HEK293 (cell line): ENCODE measurements around the gene AP1S1.
A peak's percentile ranks its signal among the peaks of the same experiment; 100 is the strongest.

ENCODE experiments used
- CTCF ChIA-PET: fragments of 350-600 bp; formaldehyde crosslinking; extraction: SDS; loops from one replicate; lab custom pipeline; 2021; ENCODE audit warnings: antibody characterized with exemption; lab: Yijun Ruan, JAX
- POLR2A ChIA-PET: fragments of 300-600 bp; formaldehyde crosslinking; extraction: SDS; loops from one replicate; lab custom pipeline; 2020; ENCODE audit warnings: antibody characterized with exemption, inconsistent platforms; lab: Yijun Ruan, JAX
- H3K27ac ChIP-seq: fragments of 200-500 bp; sonication (Bioruptor generic); 2 replicates; pipeline ENCODE4 v1.5.1; 2014; ENCODE audit warnings: low read depth, low read length, control low read depth, inconsistent platforms; ENCODE audit errors: extremely low read depth
- H3K36me3 ChIP-seq, 2 experiments: fragments of 200-500 bp in 1 of 2; sonication (Bioruptor generic) in 1 of 2; 1 replicate in 1 of 2; 2 replicates in 1 of 2; pipeline ENCODE4 v1.5.1; 2014 to 2017; ENCODE audit warnings: inconsistent platforms in 2 of 2, low read length in 2 of 2; ENCODE audit not compliant: control insufficient read depth in 2 of 2, insufficient read depth in 1 of 2
- H3K4me1 ChIP-seq: fragments of 200-500 bp; sonication (Bioruptor generic); 2 replicates; pipeline ENCODE4 v1.5.1; 2014; ENCODE audit warnings: mild to moderate bottlenecking, low read length, inconsistent platforms; ENCODE audit not compliant: control insufficient read depth, insufficient read depth
- H3K4me3 ChIP-seq: 2 replicates; pipeline ENCODE4 v1.5.1; 2011; ENCODE audit warnings: low read depth, mild to moderate bottlenecking, control low read depth, low read length, moderate library complexity
- H3K9me3 ChIP-seq: fragments of 200-500 bp; sonication (Bioruptor generic); 2 replicates; pipeline ENCODE4 v1.5.1; 2014; ENCODE audit warnings: low read depth, low read length, inconsistent platforms; ENCODE audit not compliant: control insufficient read depth, insufficient read depth
- BCL11A ChIP-seq: fragments of 450-650 bp; formaldehyde crosslinking; IDR thresholded peaks from 2 replicates; pipeline ENCODE4 v1.5.1; 2016; ENCODE audit warnings: low read depth, missing biosample characterization, missing genetic modification characterization
- BCL11B ChIP-seq: fragments of 450-650 bp; formaldehyde crosslinking; IDR thresholded peaks from 2 replicates; pipeline ENCODE4 v1.5.1; 2016; ENCODE audit warnings: low read depth, missing biosample characterization, missing genetic modification characterization
- HIC1 ChIP-seq: fragments of 450-650 bp; formaldehyde crosslinking; IDR thresholded peaks from 2 replicates; pipeline ENCODE4 v1.5.1; 2016; ENCODE audit warnings: missing biosample characterization, missing genetic modification characterization
- HOXC10 ChIP-seq: sonication (generic); formaldehyde crosslinking; IDR thresholded peaks from 2 replicates; pipeline ENCODE4 v1.8.1; 2023; ENCODE audit warnings: mild to moderate bottlenecking, missing genetic modification reagents
- IKZF3 ChIP-seq: fragments of 450-650 bp; IDR thresholded peaks from 2 replicates; pipeline ENCODE4 v1.5.0; 2018; ENCODE audit warnings: missing biosample characterization, mild to moderate bottlenecking, missing genetic modification characterization, moderate library complexity
- KLF7 ChIP-seq: fragments of 450-650 bp; formaldehyde crosslinking; IDR thresholded peaks from 2 replicates; pipeline ENCODE4 v1.5.1; 2016; ENCODE audit warnings: missing biosample characterization, missing genetic modification characterization, borderline replicate concordance
- REPIN1 ChIP-seq: fragments of 450-650 bp; formaldehyde crosslinking; IDR thresholded peaks from 2 replicates; pipeline ENCODE4 v1.5.1; 2017; ENCODE audit warnings: missing biosample characterization, missing genetic modification characterization, low read depth
- SP7 ChIP-seq: fragments of 450-650 bp; formaldehyde crosslinking; IDR thresholded peaks from 2 replicates; pipeline ENCODE4 v1.5.1; 2016; ENCODE audit warnings: missing biosample characterization, missing genetic modification characterization
- ZBTB1 ChIP-seq: fragments of 450-650 bp; formaldehyde crosslinking; IDR thresholded peaks from 2 replicates; pipeline ENCODE4 v1.5.1; 2016; ENCODE audit warnings: missing biosample characterization, missing genetic modification characterization
- ZFP41 ChIP-seq: fragments of 450-650 bp; formaldehyde crosslinking; IDR thresholded peaks from 2 replicates; pipeline ENCODE4 v1.5.1; 2016; ENCODE audit warnings: missing biosample characterization, missing genetic modification characterization, borderline replicate concordance
- ZNF112 ChIP-seq: fragments of 450-650 bp; formaldehyde crosslinking; IDR thresholded peaks from 2 replicates; pipeline ENCODE4 v1.5.0; 2017; ENCODE audit warnings: missing biosample characterization, missing genetic modification characterization
- ZNF140 ChIP-seq: fragments of 450-650 bp; formaldehyde crosslinking; IDR thresholded peaks from 2 replicates; pipeline ENCODE4 v1.5.1; 2016; ENCODE audit warnings: missing biosample characterization, missing genetic modification characterization
- ZNF16 ChIP-seq: fragments of 450-650 bp; formaldehyde crosslinking; IDR thresholded peaks from 2 replicates; pipeline ENCODE4 v1.5.1; 2016; ENCODE audit warnings: low read depth, missing biosample characterization, missing genetic modification characterization
- ZNF19 ChIP-seq: fragments of 450-650 bp; formaldehyde crosslinking; IDR thresholded peaks from 2 replicates; pipeline ENCODE4; 2016; ENCODE audit warnings: missing biosample characterization, missing genetic modification characterization, low read depth
- ZNF302 ChIP-seq: fragments of 450-650 bp; formaldehyde crosslinking; IDR thresholded peaks from 2 replicates; pipeline ENCODE4 v1.5.1; 2016; ENCODE audit warnings: missing biosample characterization, missing genetic modification characterization, low read depth
- ZNF350 ChIP-seq: fragments of 450-650 bp; formaldehyde crosslinking; IDR thresholded peaks from 2 replicates; pipeline ENCODE4 v1.5.0; 2017; ENCODE audit warnings: missing biosample characterization, mild to moderate bottlenecking, missing genetic modification characterization
- ZNF362 ChIP-seq: fragments of 450-650 bp; formaldehyde crosslinking; IDR thresholded peaks from 2 replicates; pipeline ENCODE4 v1.5.1; 2016; ENCODE audit warnings: missing biosample characterization, missing genetic modification characterization
- ZNF37A ChIP-seq: fragments of 450-650 bp; IDR thresholded peaks from 2 replicates; pipeline ENCODE4 v1.5.1; 2018; ENCODE audit warnings: missing biosample characterization, missing genetic modification characterization
- ZNF404 ChIP-seq: fragments of 450-650 bp; formaldehyde crosslinking; IDR thresholded peaks from 2 replicates; pipeline ENCODE4 v1.5.1; 2017; ENCODE audit warnings: missing biosample characterization, missing genetic modification characterization
- ZNF585B ChIP-seq: fragments of 450-650 bp; formaldehyde crosslinking; IDR thresholded peaks from 2 replicates; pipeline ENCODE4 v1.5.1; 2016; ENCODE audit warnings: missing biosample characterization, missing genetic modification characterization
- ZNF629 ChIP-seq: fragments of 450-650 bp; formaldehyde crosslinking; IDR thresholded peaks from 2 replicates; pipeline ENCODE4 v1.5.1; 2017; ENCODE audit warnings: missing biosample characterization, missing genetic modification characterization
- ZNF692 ChIP-seq: fragments of 450-650 bp; formaldehyde crosslinking; IDR thresholded peaks from 2 replicates; pipeline ENCODE4 v1.5.1; 2016; ENCODE audit warnings: missing biosample characterization, missing genetic modification characterization
- ZNF76 ChIP-seq: fragments of 450-650 bp; formaldehyde crosslinking; IDR thresholded peaks from 2 replicates; pipeline ENCODE4; 2016; ENCODE audit warnings: low read depth, missing biosample characterization, missing genetic modification characterization, borderline replicate concordance
- ZNF785 ChIP-seq: fragments of 450-650 bp; formaldehyde crosslinking; IDR thresholded peaks from 2 replicates; pipeline ENCODE4 v1.5.1; 2016; ENCODE audit warnings: missing biosample characterization, missing genetic modification characterization
- ZNF843 ChIP-seq: fragments of 450-650 bp; formaldehyde crosslinking; IDR thresholded peaks from 2 replicates; pipeline ENCODE4 v1.5.1; 2016; ENCODE audit warnings: missing biosample characterization, missing genetic modification characterization
- TF ChIP-seq, protein P1 (sequence below): fragments of 450-650 bp; formaldehyde crosslinking; IDR thresholded peaks from 2 replicates; pipeline ENCODE4 v1.5.0; 2017; ENCODE audit warnings: missing biosample characterization, missing genetic modification characterization, borderline replicate concordance
- TF ChIP-seq, protein P2 (sequence below): fragments of 450-650 bp; formaldehyde crosslinking; IDR thresholded peaks from 2 replicates; pipeline ENCODE4 v1.5.1; 2016; ENCODE audit warnings: missing biosample characterization, missing genetic modification characterization

AP1S1 gene

DNA sequence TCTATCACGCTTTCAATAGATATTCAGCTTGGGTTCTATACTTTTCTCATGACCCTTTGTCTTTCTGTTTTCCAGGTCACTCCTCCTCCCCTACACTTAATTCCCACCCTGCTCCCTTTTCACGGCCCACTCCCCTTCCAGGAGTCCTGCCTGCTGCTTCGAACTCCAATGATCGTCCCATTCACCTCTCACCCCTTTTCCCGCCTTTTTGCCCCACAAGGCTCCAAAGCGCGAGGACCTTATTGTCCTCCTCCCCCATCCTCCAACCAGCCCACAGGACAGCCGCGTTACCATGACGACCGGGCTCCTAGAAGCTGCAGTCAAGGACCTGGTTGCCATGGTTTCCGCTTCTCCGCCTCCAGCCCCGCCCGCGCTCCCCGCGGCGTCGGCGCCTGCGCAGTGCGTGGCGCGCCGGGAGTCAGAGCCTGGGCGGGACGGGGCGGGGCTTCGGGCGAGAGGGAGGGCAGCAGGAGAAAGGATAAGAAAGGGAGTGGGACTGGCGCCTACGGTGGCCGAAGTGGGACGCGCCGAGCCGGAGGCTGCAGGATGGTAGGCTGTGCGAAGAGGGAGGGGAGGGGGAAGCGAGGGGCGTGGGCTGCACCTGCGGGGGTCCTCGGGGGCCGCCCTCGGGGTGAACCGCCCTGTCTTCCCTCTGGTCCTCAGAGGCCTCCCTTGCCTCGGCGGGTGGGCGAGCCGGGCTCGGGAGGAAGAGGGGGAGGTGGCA lies at the start of gene AP1S1:
Gene AP1S1 (plus strand): TSS at position 508 of the 724 bp plus-strand sequence. CDS start 39 bp downstream, at position 547.
- peaks cover 0 to 13% of the 10 kb centered on the region in 2 experiments; a peak in 1 of 3 replicates for H3K36me3 ChIP-seq
- ChIA-PET CTCF (interaction anchor here (0.7 to 8.6 kb wide), 3 partner anchors 10 to 124 kb away, joined by 3 to 84 read pairs (median 6); no protein-coding TSS in a partner anchor), POLR2A (no interaction called here)
- H3K4me1 ChIP-seq: peaks cover 5% of the 10 kb centered on the region; the same call in 1 of the 2 replicates
- H3K27ac ChIP-seq: peak within 1 kb of the TSS; percentile 41; the same call in 1 of the 2 replicates
- peak within 1 kb of the TSS; percentile 80 for H3K4me3 ChIP-seq
- no peaks in the 10 kb centered on the region for H3K9me3 ChIP-seq
- peak; percentile 50 for TF ChIP-seq SP7 (tag by site-specific recombination)
- TF ChIP-seq ZNF692 (tag by site-specific recombination): peak; percentile 77
- TF ChIP-seq ZNF404 (tag by site-specific recombination): no peak
- 0 out of 2 replicates have a peak, but pooled peaks have one; percentile 26 for TF ChIP-seq ZNF843
- peak; percentile 71; the same call in 1 of the 2 replicates for TF ChIP-seq ZNF76 (tag by site-specific recombination)
- TF ChIP-seq ZNF362 (tag by site-specific recombination): no peak
- no peak for TF ChIP-seq ZNF585B (tag by site-specific recombination)
- no peak for TF ChIP-seq REPIN1 (tag by site-specific recombination)
- TF ChIP-seq HIC1: no peak
- TF ChIP-seq, protein P1, sequence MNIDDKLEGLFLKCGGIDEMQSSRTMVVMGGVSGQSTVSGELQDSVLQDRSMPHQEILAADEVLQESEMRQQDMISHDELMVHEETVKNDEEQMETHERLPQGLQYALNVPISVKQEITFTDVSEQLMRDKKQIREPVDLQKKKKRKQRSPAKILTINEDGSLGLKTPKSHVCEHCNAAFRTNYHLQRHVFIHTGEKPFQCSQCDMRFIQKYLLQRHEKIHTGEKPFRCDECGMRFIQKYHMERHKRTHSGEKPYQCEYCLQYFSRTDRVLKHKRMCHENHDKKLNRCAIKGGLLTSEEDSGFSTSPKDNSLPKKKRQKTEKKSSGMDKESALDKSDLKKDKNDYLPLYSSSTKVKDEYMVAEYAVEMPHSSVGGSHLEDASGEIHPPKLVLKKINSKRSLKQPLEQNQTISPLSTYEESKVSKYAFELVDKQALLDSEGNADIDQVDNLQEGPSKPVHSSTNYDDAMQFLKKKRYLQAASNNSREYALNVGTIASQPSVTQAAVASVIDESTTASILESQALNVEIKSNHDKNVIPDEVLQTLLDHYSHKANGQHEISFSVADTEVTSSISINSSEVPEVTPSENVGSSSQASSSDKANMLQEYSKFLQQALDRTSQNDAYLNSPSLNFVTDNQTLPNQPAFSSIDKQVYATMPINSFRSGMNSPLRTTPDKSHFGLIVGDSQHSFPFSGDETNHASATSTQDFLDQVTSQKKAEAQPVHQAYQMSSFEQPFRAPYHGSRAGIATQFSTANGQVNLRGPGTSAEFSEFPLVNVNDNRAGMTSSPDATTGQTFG (tag by site-specific recombination): 0 out of 2 replicates have a peak, but pooled peaks have one; percentile 22
- no peak for TF ChIP-seq ZBTB1 (tag by site-specific recombination)
- TF ChIP-seq ZNF19: no peak
- no peak for TF ChIP-seq ZNF16 (tag by site-specific recombination)
- no peak for TF ChIP-seq ZNF350 (tag by site-specific recombination)
- TF ChIP-seq ZFP41: no peak
- TF ChIP-seq IKZF3 (tag by site-specific recombination): peak; percentile 95
- TF ChIP-seq ZNF112 (tag by site-specific recombination): no peak
- TF ChIP-seq ZNF302: no peak
- TF ChIP-seq ZNF37A (tag by site-specific recombination): no peak
- TF ChIP-seq BCL11A: no peak
- peak; percentile 47; the same call in 1 of the 2 replicates for TF ChIP-seq KLF7
- TF ChIP-seq ZNF140 (tag by site-specific recombination): no peak
- TF ChIP-seq BCL11B (tag by site-specific recombination): no peak
- TF ChIP-seq, protein P2, sequence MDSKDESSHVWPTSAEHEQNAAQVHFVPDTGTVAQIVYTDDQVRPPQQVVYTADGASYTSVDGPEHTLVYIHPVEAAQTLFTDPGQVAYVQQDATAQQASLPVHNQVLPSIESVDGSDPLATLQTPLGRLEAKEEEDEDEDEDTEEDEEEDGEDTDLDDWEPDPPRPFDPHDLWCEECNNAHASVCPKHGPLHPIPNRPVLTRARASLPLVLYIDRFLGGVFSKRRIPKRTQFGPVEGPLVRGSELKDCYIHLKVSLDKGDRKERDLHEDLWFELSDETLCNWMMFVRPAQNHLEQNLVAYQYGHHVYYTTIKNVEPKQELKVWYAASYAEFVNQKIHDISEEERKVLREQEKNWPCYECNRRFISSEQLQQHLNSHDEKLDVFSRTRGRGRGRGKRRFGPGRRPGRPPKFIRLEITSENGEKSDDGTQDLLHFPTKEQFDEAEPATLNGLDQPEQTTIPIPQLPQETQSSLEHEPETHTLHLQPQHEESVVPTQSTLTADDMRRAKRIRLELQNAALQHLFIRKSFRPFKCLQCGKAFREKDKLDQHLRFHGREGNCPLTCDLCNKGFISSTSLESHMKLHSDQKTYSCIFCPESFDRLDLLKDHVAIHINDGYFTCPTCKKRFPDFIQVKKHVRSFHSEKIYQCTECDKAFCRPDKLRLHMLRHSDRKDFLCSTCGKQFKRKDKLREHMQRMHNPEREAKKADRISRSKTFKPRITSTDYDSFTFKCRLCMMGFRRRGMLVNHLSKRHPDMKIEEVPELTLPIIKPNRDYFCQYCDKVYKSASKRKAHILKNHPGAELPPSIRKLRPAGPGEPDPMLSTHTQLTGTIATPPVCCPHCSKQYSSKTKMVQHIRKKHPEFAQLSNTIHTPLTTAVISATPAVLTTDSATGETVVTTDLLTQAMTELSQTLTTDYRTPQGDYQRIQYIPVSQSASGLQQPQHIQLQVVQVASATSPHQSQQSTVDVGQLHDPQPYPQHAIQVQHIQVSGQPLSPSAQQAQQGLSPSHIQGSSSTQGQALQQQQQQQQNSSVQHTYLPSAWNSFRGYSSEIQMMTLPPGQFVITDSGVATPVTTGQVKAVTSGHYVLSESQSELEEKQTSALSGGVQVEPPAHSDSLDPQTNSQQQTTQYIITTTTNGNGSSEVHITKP (tag by site-specific recombination): peak; percentile 68
- TF ChIP-seq ZNF629: no peak
- no peak for TF ChIP-seq ZNF785 (tag by site-specific recombination)
- TF ChIP-seq HOXC10 (CRISPR knock-in tag): no peak
